ENCODE measurements around the gene PDCL2.

The PDCL2 gene

DNA sequence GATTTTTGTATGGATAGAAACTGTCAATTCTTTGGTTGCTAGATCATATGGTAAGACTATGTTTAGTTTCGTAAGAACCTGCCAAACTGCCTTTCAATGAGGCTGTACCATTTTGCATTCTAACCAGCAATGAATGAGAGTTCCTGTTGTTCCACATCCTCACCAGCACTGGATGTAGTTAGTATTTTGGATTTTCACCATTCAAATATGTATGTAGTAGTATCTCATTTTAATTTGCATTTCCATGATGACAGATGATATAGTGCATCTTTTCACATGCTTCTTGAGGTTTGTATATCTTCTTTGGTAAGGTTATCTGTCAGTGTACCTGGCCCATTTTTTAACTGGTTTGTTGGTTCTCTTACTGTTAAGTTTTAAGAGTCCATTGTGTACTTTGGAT is 80.0 kb downstream of the PDCL2 start:
- H3K9ac ChIP-seq (ENCODE audit: low read length), result no peak overlapping the region
- no peaks in the 10 kb centered on the region for H4K20me1 ChIP-seq (ENCODE audit: low read depth, low read length)
- H3K9me3 ChIP-seq (ENCODE audit: insufficient read depth, low read length), result no peaks in the 10 kb centered on the region
- TF ChIP-seq, protein P1, sequence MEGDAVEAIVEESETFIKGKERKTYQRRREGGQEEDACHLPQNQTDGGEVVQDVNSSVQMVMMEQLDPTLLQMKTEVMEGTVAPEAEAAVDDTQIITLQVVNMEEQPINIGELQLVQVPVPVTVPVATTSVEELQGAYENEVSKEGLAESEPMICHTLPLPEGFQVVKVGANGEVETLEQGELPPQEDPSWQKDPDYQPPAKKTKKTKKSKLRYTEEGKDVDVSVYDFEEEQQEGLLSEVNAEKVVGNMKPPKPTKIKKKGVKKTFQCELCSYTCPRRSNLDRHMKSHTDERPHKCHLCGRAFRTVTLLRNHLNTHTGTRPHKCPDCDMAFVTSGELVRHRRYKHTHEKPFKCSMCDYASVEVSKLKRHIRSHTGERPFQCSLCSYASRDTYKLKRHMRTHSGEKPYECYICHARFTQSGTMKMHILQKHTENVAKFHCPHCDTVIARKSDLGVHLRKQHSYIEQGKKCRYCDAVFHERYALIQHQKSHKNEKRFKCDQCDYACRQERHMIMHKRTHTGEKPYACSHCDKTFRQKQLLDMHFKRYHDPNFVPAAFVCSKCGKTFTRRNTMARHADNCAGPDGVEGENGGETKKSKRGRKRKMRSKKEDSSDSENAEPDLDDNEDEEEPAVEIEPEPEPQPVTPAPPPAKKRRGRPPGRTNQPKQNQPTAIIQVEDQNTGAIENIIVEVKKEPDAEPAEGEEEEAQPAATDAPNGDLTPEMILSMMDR (IDR thresholded peaks at IDR 0.05; ENCODE audit: insufficient read depth, low read length, poor library complexity, severe bottlenecking), result no peak
- TF ChIP-seq EZH2phosphoT487 (conservative IDR thresholded peaks at IDR 0.05; ENCODE audit: low read length), result no peak
- no peak overlapping the region for H3K4me3 ChIP-seq (ENCODE audit: insufficient read depth, low read length, poor library complexity, severe bottlenecking)
- no peaks in the 10 kb centered on the region for H3K79me2 ChIP-seq (ENCODE audit: insufficient read depth, low read length)
- H2AFZ ChIP-seq (ENCODE audit: low read depth, low read length, severe bottlenecking), result no peak overlapping the region
- H3K9me2 ChIP-seq (replicated peaks; ENCODE audit: insufficient read depth, low read length), result no peaks in the 10 kb centered on the region
- H3K4me2 ChIP-seq (ENCODE audit: low read depth, low read length, poor library complexity, severe bottlenecking), result no peak overlapping the region
- H3K36me3 ChIP-seq (ENCODE audit: low read length), result no peaks in the 10 kb centered on the region
- no peak overlapping the region for H3K27ac ChIP-seq (ENCODE audit: low read depth, low read length)
- H3F3A ChIP-seq (ENCODE audit: insufficient read depth), result no peaks in the 10 kb centered on the region
- H3K27me3 ChIP-seq (ENCODE audit: low read length), result no peaks in the 10 kb centered on the region

GRCh38 chr4:55510685-55511084 is 81.4 kb downstream of the PDCL2 start:
- Histone ChIP-seq H3K36me3 (ENCODE audit: low read length) (no peaks in the 10 kb centered on the region), H3K9me3 (ENCODE audit: insufficient read depth, low read length) (no peaks in the 10 kb centered on the region), H2AFZ (ENCODE audit: low read depth, low read length, severe bottlenecking) (no peak overlapping the region), H3K79me2 (ENCODE audit: insufficient read depth, low read length) (no peaks in the 10 kb centered on the region), H3F3A (ENCODE audit: insufficient read depth) (no peaks in the 10 kb centered on the region), H4K20me1 (ENCODE audit: low read depth, low read length) (no peaks in the 10 kb centered on the region), H3K27ac (ENCODE audit: low read depth, low read length) (no peak overlapping the region), H3K27me3 (ENCODE audit: low read length) (no peaks in the 10 kb centered on the region), H3K4me3 (ENCODE audit: insufficient read depth, low read length, poor library complexity, severe bottlenecking) (no peak overlapping the region), H3K4me2 (ENCODE audit: low read depth, low read length, poor library complexity, severe bottlenecking) (no peak overlapping the region), H3K9me2 (replicated peaks; ENCODE audit: insufficient read depth, low read length) (no peaks in the 10 kb centered on the region), H3K9ac (ENCODE audit: low read length) (no peak overlapping the region)
- TF ChIP-seq EZH2phosphoT487 (conservative IDR thresholded peaks at IDR 0.05; ENCODE audit: low read length), result no peak
- TF ChIP-seq, protein P1 (IDR thresholded peaks at IDR 0.05; ENCODE audit: insufficient read depth, low read length, poor library complexity, severe bottlenecking), result no peak

DNA sequence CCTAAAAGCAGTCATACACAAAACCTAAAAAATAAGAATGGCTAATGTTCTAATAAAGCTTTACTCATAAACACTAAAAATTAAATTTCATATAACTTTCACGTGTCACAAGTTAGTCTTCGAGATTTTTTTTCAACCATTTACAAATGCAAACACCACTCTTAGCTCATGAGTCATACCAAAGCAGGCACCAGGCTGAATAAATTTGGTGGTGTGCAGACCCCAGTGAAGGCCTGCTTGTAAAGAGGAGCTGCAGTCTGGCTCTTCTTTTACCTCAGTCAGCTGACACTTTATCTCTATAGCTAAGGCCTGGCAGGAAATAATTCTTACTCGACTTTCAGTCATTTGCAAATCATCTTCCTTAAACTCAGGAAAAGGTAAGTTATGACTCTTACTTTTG is 82.8 kb downstream of the PDCL2 start:
- no peak overlapping the region for H2AFZ ChIP-seq (ENCODE audit: low read depth, low read length, severe bottlenecking)
- TF ChIP-seq EZH2phosphoT487 (conservative IDR thresholded peaks at IDR 0.05; ENCODE audit: low read length), result no peak
- TF ChIP-seq, protein P1 (IDR thresholded peaks at IDR 0.05; ENCODE audit: insufficient read depth, low read length, poor library complexity, severe bottlenecking), result no peak
- H3K4me2 ChIP-seq (ENCODE audit: low read depth, low read length, poor library complexity, severe bottlenecking), result no peak overlapping the region
- no peaks in the 10 kb centered on the region for H3K9me3 ChIP-seq (ENCODE audit: insufficient read depth, low read length)
- no peak overlapping the region for H3K9ac ChIP-seq (ENCODE audit: low read length)
- no peaks in the 10 kb centered on the region for H4K20me1 ChIP-seq (ENCODE audit: low read depth, low read length)
- H3K9me2 ChIP-seq (replicated peaks; ENCODE audit: insufficient read depth, low read length), result no peaks in the 10 kb centered on the region
- no peak overlapping the region for H3K27ac ChIP-seq (ENCODE audit: low read depth, low read length)
- H3F3A ChIP-seq (ENCODE audit: insufficient read depth), result no peaks in the 10 kb centered on the region
- no peaks in the 10 kb centered on the region for H3K36me3 ChIP-seq (ENCODE audit: low read length)
- H3K4me3 ChIP-seq (ENCODE audit: insufficient read depth, low read length, poor library complexity, severe bottlenecking), result no peak overlapping the region
- no peaks in the 10 kb centered on the region for H3K27me3 ChIP-seq (ENCODE audit: low read length)
- no peaks in the 10 kb centered on the region for H3K79me2 ChIP-seq (ENCODE audit: insufficient read depth, low read length)

Measured in SU-DHL-6 (cell line).